ENCODE measurements around the gene NDRG4. TPM values are rescaled to one million over a fixed set of nuclear protein-coding genes. Genes with fewer than 3 reads are reported as not detected.

The NDRG4 gene
- total RNA-seq, result 6.7 TPM

GRCh38 chr16:58499615-58500351 is at the start of gene NDRG4:
TSS of gene NDRG4 (plus strand) at chr16:58500143. CDS start at chr16:58500249, 106 bp downstream.
- DNase-seq (ENCODE audit: low read depth in 2 of 3, low spot score in 2 of 3), result peak in 2 of 3 donors; percentile 73 to 77

GRCh38 chr16:58450590-58450989 is 49.4 kb upstream of the NDRG4 start:
- DNase-seq (ENCODE audit: low read depth in 2 of 3, low spot score in 2 of 3), result no peak

- no peak for DNase-seq (ENCODE audit: low read depth in 2 of 3, low spot score in 2 of 3)
Observed at GRCh38 chr16:58451265-58451689, 48.7 kb upstream of the NDRG4 start.

- no peak for DNase-seq (ENCODE audit: low read depth in 2 of 3, low spot score in 2 of 3)
Observed at GRCh38 chr16:58451945-58452401, 48.0 kb upstream of the NDRG4 start.

- DNase-seq (ENCODE audit: low read depth in 2 of 3, low spot score in 2 of 3), result no peak
Observed at GRCh38 chr16:58452640-58453039, 47.3 kb upstream of the NDRG4 start.

GRCh38 chr16:58454178-58454577 is 45.8 kb upstream of the NDRG4 start:
- no peak for DNase-seq (ENCODE audit: low read depth in 2 of 3, low spot score in 2 of 3)

- no peak for DNase-seq (ENCODE audit: low read depth in 2 of 3, low spot score in 2 of 3)
Observed at GRCh38 chr16:58454856-58455255, 45.1 kb upstream of the NDRG4 start.

- no peak for DNase-seq (ENCODE audit: low read depth in 2 of 3, low spot score in 2 of 3)
Observed at GRCh38 chr16:58455750-58456149, 44.2 kb upstream of the NDRG4 start.

- no peak for DNase-seq (ENCODE audit: low read depth in 2 of 3, low spot score in 2 of 3)
Observed at GRCh38 chr16:58456193-58456592, 43.8 kb upstream of the NDRG4 start.

- no peak for DNase-seq (ENCODE audit: low read depth in 2 of 3, low spot score in 2 of 3)
Observed at GRCh38 chr16:58458606-58459343, 41.2 kb upstream of the NDRG4 start.

- DNase-seq (ENCODE audit: low read depth in 2 of 3, low spot score in 2 of 3), result peak in 2 of 3 donors; percentile 62 to 70
Observed at GRCh38 chr16:58459344-58460218, 40.4 kb upstream of the NDRG4 start.

GRCh38 chr16:58460219-58460610 is 39.7 kb upstream of the NDRG4 start:
- no peak for DNase-seq (ENCODE audit: low read depth in 2 of 3, low spot score in 2 of 3)

GRCh38 chr16:58461056-58461455 is 38.9 kb upstream of the NDRG4 start:
- no peak for DNase-seq (ENCODE audit: low read depth in 2 of 3, low spot score in 2 of 3)

GRCh38 chr16:58461640-58462039 is 38.3 kb upstream of the NDRG4 start:
- DNase-seq (ENCODE audit: low read depth in 2 of 3, low spot score in 2 of 3), result no peak

- no peak for DNase-seq (ENCODE audit: low read depth in 2 of 3, low spot score in 2 of 3)
Observed at GRCh38 chr16:58462089-58462488, 37.9 kb upstream of the NDRG4 start.

- no peak for DNase-seq (ENCODE audit: low read depth in 2 of 3, low spot score in 2 of 3)
Observed at GRCh38 chr16:58462499-58462996, 37.4 kb upstream of the NDRG4 start.

GRCh38 chr16:58462997-58463941 is 36.7 kb upstream of the NDRG4 start:
- peak in 1 of 3 donors; percentile 29 for DNase-seq (ENCODE audit: low read depth in 2 of 3, low spot score in 2 of 3)

- peak in 1 of 3 donors; percentile 22 for DNase-seq (ENCODE audit: low read depth in 2 of 3, low spot score in 2 of 3)
Observed at GRCh38 chr16:58464047-58464915, 35.7 kb upstream of the NDRG4 start.
